GM19395 (cell line): ENCODE data around the gene CREBBP.
A peak's percentile ranks its signal among the peaks of the same experiment; 100 is the strongest.
"Not testable (repeated sequence)": the region's sequence is repeated elsewhere in the genome, so short reads cannot be mapped to it uniquely, and the experiment has no call there.

Experiments used
- ATAC-seq: cut with Tn5 transposase; IDR thresholded peaks from one replicate; pipeline ENCODE4 v1.9.1; 2021; ENCODE audit warnings: mild to moderate bottlenecking, moderate library complexity; ENCODE audit not compliant: unreplicated experiment

Gene CREBBP

GRCh38 chr16:3880623-3881498 lies at the start of gene CREBBP:
TSS of gene CREBBP (minus strand) at chr16:3880713. CDS start at chr16:3879916, 797 bp downstream.
- ATAC-seq, result peak; percentile 71

DNA sequence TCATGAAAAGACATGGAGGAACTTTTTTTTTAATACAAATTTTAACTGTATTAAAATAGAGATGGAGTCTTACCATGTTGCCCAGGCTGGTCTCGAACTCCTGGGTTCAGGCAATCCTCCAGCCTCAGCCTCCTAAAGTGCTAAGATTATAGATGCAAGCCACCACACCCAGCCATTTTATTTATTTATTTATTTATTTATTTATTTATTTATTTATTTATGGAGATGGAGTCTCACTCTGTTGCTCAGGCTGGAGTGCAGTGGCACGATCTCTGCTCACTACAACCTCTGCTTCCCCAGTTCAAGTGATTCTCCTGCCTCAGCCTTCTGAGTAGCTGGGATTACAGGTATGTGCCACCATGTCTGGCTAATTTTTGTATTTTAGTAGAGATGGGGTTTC lies 46.6 kb upstream of the CREBBP start:
- ATAC-seq, result not testable (repeated sequence)

- ATAC-seq, result no peak
These were observed 44.2 kb upstream of the CREBBP start for GRCh38 chr16:3924763-3925162.

- no peak for ATAC-seq
These were observed 41.7 kb upstream of the CREBBP start for GRCh38 chr16:3922241-3922640.

GRCh38 chr16:3920206-3920605 lies 39.7 kb upstream of the CREBBP start:
- ATAC-seq, result no peak

DNA sequence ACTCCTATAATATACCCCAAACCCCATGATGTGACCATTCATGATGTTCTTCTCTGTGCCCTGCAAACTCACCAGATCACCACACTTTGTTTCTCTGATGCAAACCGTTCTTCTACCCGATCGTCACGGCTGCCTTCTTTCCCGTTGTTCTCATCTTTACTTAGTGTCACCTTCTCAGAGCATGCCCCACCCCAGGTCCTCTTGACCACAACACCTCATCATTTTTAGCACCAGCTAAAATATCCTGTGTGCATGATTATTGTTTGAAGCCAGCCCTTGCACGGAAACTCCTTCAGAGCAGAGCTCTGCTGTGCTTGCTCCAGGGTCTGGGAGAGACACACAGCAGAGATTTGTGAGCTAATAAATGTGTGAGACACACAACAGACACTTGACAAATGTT lies 38.9 kb upstream of the CREBBP start:
- no peak for ATAC-seq

DNA sequence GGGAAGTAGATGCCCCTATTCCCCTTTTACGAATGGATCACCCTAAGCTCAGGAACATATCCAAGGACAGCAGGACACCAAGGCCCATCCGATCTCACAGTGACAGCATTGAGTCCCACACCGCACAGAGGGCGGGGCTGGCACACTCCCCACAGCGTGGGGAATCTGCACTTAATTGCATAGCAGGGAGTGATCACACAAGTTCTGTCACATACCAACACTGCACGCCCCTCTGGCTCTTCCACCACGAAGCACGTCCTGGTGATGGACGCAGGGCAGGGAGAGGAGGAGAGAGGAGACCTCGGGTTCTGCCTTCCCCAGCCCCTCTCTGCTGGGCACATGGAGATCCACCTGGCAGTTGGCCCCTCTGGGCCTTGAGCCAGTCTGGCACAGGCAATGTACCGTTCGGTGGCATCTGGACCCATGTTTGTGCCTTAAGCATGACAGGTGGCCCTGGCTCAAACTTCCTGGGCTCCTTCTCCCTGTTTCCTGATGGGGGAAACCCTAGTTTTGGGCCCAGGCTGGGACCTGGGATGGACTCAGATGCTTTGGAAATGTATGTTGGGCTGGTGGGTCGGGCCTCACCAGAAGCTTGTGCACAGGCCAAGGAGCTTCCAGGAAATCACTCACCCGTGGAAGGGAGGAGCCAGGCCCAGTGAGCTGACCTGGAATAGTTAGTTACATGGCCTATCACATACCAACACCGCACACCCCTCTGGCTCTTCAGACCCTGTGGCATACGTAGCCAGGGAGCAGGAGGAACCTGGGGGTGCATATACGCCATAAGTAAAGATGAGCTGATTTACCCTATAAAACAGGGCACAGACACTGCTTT lies 35.1 kb upstream of the CREBBP start:
- ATAC-seq, result no peak

DNA sequence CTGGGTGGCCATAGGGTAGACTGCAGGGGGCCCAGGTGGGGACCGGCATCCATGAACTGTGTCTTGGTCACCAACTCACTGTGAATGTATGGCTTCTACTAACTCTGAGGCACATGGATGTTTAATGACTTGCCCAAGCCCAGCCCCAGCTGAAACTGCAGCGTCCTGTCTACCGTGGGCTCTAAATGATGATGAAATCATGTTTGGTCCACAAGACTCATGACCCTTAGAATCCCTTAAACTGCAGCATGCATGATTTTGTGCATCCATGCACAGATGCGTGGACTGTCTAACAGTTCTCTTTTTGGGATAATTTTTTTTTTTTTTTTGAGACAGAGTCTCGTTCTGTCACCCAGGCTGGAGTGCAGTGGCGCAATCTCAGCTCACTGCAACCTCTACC lies 32.4 kb upstream of the CREBBP start:
- ATAC-seq, result no peak

DNA sequence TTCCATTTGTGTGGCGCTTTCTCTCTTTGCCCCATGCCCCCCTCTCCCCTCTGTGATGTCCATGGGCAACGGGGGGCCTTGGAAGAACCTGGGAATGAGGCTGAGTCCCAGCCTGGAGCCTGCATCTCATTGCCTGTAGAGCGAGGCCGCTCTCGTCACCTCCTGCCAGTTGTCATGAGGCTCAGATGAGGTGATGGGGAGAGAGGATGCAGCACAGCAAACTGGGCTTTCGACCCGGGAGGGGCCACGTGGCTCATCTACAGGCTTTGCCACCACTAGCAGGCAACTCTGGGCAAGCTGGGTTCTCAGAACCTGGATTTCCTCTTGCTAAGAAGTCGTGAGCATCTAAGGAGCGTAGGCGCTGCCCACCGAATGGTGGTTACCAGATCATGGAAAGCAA lies 31.9 kb upstream of the CREBBP start:
- no peak for ATAC-seq

GRCh38 chr16:3911741-3912140 lies 31.2 kb upstream of the CREBBP start:
- ATAC-seq, result not testable (repeated sequence)

DNA sequence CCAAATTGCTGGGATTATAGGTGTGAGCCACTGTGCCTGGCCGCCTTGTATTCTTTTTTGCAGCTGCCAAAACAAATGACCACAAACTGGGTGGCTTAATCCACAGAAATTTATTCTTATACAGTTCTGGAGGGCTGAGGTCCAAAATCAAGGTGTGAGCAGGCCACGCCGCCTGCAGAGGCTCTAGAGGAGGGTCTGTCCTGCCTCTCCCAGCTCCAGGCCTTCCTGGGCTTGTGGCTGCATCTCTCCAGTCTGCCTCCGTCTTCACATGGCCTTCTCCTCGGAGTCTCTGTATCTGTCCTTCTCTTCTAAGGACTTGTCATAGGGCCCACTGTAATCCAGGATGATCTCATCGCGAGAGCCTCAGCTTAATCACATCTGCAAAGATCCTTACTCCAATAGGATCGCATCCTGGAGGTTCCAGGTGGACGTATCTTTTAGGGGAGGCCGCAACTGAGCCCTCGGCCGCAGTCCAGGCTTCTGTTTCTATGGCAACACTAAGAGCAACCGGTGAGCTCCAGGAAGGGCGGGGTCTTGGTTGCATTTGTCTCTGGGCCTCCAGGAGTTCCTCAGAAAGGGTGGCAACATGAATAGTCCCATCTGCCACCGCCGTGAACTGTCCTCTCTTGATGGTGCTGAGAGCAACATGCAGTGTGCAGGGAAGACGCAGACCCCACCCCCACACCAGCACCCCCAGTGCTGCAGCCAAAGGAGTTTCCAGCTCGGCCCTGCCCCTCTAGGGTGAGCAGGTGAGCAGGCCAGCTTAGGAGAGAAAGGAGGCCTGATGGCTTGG lies 29.5 kb upstream of the CREBBP start:
- no peak for ATAC-seq

DNA sequence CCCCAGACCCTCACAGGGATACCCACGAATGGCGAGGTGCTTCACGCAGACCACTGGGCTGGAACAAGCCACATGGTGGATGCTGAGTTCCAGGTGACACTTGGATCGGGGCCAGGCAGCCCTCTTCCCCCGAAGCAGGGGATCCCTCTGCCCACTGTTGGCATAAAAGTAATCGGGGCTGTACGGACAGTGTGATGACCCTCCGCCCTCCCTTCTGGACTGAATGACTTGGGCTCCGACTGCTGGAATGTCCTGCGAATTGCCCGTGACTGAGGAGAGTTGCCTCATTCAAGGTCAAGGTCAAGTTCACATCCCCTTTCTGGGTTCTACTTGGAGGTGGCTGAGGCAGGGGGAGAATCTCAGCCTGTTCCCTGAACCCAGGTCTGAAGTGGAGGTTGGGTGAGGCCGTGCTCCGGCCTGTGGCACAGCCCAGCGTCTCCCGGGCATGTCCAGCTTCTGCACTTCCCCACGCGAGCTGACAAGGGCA lies 28.5 kb upstream of the CREBBP start:
- no peak for ATAC-seq

- ATAC-seq, result no peak
These were observed 27.1 kb upstream of the CREBBP start for GRCh38 chr16:3907586-3907985.

- no peak for ATAC-seq
These were observed 25.9 kb upstream of the CREBBP start for GRCh38 chr16:3906363-3906762.

GRCh38 chr16:3904875-3905274 lies 24.4 kb upstream of the CREBBP start:
- no peak for ATAC-seq

- ATAC-seq, result no peak
These were observed 9.6 kb upstream of the CREBBP start for GRCh38 chr16:3890091-3890490.

GRCh38 chr16:3889059-3889458 lies 8.5 kb upstream of the CREBBP start:
- no peak for ATAC-seq

DNA sequence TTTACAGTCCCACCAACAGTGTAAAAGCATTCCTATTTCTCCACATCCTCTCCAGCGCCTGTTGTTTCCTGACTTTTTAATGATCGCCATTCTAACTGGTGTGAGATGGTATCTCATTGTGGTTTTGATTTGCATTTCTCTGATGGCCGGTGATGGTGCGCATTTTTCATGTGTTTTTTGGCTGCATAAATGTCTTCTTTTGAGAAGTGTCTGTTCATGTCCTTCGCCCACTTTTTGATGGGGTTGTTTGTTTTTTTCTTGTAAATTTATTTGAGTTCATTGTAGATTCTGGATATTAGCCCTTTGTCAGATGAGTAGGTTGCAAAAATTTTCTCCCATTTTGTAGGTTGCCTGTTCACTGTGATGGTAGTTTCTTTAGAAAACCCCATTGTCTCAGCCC lies 5.5 kb upstream of the CREBBP start:
- not testable (repeated sequence) for ATAC-seq

GRCh38 chr16:3884398-3884797 lies 3.9 kb upstream of the CREBBP start:
- ATAC-seq, result no peak

GRCh38 chr16:3882531-3882930 lies 2.0 kb upstream of the CREBBP start:
- no peak for ATAC-seq

GRCh38 chr16:3881499-3881990 lies 1.0 kb upstream of the CREBBP start:
- no peak for ATAC-seq
